ENCODE results near the gene TMEM25. TPM values are rescaled to one million over a fixed set of nuclear protein-coding genes. Genes with fewer than 3 reads are reported as not detected.

TMEM25 gene
- total RNA-seq, 1 experiment from 2014 or later = 12.1 TPM

GRCh38 chr11:118533769-118534729 is 3.1 kb downstream of the TMEM25 start:
- H3K9me3 ChIP-seq (ENCODE audit: low read length) = no peaks in the 10 kb centered on the region
- no peak overlapping the region for H2AFZ ChIP-seq (ENCODE audit: low read length)
- H3K4me1 ChIP-seq (ENCODE audit: low read length) = peaks cover 25% of the 10 kb centered on the region
- no peak for DNase-seq
- H3K79me2 ChIP-seq (ENCODE audit: low read length) = 0 out of 2 replicates have a peak, but pooled peaks cover 2% of the 10 kb centered on the region
- no peak overlapping the region for H3K4me3 ChIP-seq (ENCODE audit: low read length)
- H3K9me2 ChIP-seq (replicated peaks; ENCODE audit: insufficient read depth, low read length) = no peaks in the 10 kb centered on the region
- H3K9ac ChIP-seq (ENCODE audit: low read length) = no peak overlapping the region
- H3K27ac ChIP-seq (ENCODE audit: low read length) = no peak overlapping the region
- H4K20me1 ChIP-seq (ENCODE audit: insufficient read depth, low read depth, low read length) = no peaks in the 10 kb centered on the region
- H3K27me3 ChIP-seq (ENCODE audit: low read length) = no peaks in the 10 kb centered on the region
- no peaks in the 10 kb centered on the region for H3K36me3 ChIP-seq (ENCODE audit: insufficient read depth, low read length)
- H3K4me2 ChIP-seq (ENCODE audit: low read depth, low read length, poor library complexity, severe bottlenecking) = no peak overlapping the region

DNA sequence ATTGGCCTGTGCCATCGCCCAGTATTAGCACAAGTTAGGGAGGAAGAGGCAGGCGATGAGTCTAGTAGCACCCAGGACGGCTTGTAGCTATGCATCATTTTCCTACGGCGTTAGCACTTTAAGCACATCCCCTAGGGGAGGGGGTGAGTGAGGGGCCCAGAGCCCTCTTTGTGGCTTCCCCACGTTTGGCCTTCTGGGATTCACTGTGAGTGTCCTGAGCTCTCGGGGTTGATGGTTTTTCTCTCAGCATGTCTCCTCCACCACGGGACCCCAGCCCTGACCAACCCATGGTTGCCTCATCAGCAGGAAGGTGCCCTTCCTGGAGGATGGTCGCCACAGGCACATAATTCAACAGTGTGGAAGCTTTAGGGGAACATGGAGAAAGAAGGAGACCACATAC is 4.3 kb downstream of the TMEM25 start:
- no peaks in the 10 kb centered on the region for H3K9me3 ChIP-seq (ENCODE audit: low read length)
- no peak overlapping the region for H3K27ac ChIP-seq (ENCODE audit: low read length)
- H3K4me3 ChIP-seq (ENCODE audit: low read length) = no peak overlapping the region
- H3K79me2 ChIP-seq (ENCODE audit: low read length) = 0 out of 2 replicates have a peak, but pooled peaks cover under 1% of the 10 kb centered on the region
- no peaks in the 10 kb centered on the region for H4K20me1 ChIP-seq (ENCODE audit: insufficient read depth, low read depth, low read length)
- H3K9ac ChIP-seq (ENCODE audit: low read length) = no peak overlapping the region
- H2AFZ ChIP-seq (ENCODE audit: low read length) = no peak overlapping the region
- no peaks in the 10 kb centered on the region for H3K9me2 ChIP-seq (replicated peaks; ENCODE audit: insufficient read depth, low read length)
- DNase-seq = no peak
- no peaks in the 10 kb centered on the region for H3K36me3 ChIP-seq (ENCODE audit: insufficient read depth, low read length)
- no peak overlapping the region for H3K4me2 ChIP-seq (ENCODE audit: low read depth, low read length, poor library complexity, severe bottlenecking)
- H3K27me3 ChIP-seq (ENCODE audit: low read length) = no peaks in the 10 kb centered on the region
- H3K4me1 ChIP-seq (ENCODE audit: low read length) = peaks cover 14% of the 10 kb centered on the region

- Histone ChIP-seq H3K9ac (ENCODE audit: low read length) (no peak overlapping the region), H3K4me2 (ENCODE audit: low read depth, low read length, poor library complexity, severe bottlenecking) (no peak overlapping the region), H3K4me3 (ENCODE audit: low read length) (no peak overlapping the region), H3K79me2 (ENCODE audit: low read length) (no peaks in the 10 kb centered on the region), H4K20me1 (ENCODE audit: insufficient read depth, low read depth, low read length) (no peaks in the 10 kb centered on the region), H3K4me1 (ENCODE audit: low read length) (peaks cover 6% of the 10 kb centered on the region), H3K27me3 (ENCODE audit: low read length) (no peaks in the 10 kb centered on the region), H3K9me3 (ENCODE audit: low read length) (no peaks in the 10 kb centered on the region), H3K27ac (ENCODE audit: low read length) (no peak overlapping the region), H3K9me2 (replicated peaks; ENCODE audit: insufficient read depth, low read length) (no peaks in the 10 kb centered on the region), H2AFZ (ENCODE audit: low read length) (no peak overlapping the region), H3K36me3 (ENCODE audit: insufficient read depth, low read length) (no peaks in the 10 kb centered on the region)
- DNase-seq = no peak
Observed at GRCh38 chr11:118536726-118537125, 5.7 kb downstream of the TMEM25 start.

- Histone ChIP-seq H4K20me1 (ENCODE audit: insufficient read depth, low read depth, low read length) (no peaks in the 10 kb centered on the region), H3K79me2 (ENCODE audit: low read length) (no peaks in the 10 kb centered on the region), H3K9ac (ENCODE audit: low read length) (no peak overlapping the region), H3K9me3 (ENCODE audit: low read length) (no peaks in the 10 kb centered on the region), H3K4me2 (ENCODE audit: low read depth, low read length, poor library complexity, severe bottlenecking) (no peak overlapping the region), H2AFZ (ENCODE audit: low read length) (no peak overlapping the region), H3K36me3 (ENCODE audit: insufficient read depth, low read length) (no peaks in the 10 kb centered on the region), H3K27me3 (ENCODE audit: low read length) (no peaks in the 10 kb centered on the region), H3K4me1 (ENCODE audit: low read length) (peaks cover 4% of the 10 kb centered on the region), H3K9me2 (replicated peaks; ENCODE audit: insufficient read depth, low read length) (no peaks in the 10 kb centered on the region), H3K27ac (ENCODE audit: low read length) (no peak overlapping the region), H3K4me3 (ENCODE audit: low read length) (no peak overlapping the region)
- no peak for DNase-seq
Observed at GRCh38 chr11:118537409-118537980, 6.5 kb downstream of the TMEM25 start.

DNA sequence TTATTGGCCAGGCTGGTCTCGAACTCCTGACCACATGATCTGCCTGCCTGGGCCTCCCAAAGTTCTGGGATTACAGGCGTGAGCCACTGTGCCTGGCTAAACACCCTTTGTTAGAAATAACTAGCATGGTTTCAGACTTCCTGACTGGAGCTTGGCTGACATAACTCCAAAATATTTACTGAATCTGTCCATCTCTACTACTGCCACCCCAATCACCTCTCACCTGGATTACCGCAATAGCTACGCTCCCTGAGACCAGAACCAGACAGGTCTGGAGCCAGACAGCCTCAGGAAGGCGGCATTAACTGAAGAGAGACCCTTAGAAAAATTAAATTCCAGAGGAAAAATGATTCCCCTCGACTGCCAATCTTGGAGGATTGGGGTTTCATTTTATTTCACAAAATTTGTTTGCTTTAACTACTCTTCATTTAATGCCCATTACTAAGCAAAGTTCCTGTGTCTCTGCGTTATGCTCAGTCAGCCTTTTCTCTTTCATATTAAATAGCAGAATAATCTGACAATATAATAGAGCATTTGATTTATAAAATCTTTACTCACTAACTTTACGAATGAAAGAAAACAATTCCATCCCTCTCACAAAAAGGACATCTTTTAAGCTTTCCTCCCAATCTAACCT is 13.1 kb downstream of the TMEM25 start:
- no peaks in the 10 kb centered on the region for H3K79me2 ChIP-seq (ENCODE audit: low read length)
- no peak overlapping the region for H3K27ac ChIP-seq (ENCODE audit: low read length)
- DNase-seq = no peak
- H3K4me3 ChIP-seq (ENCODE audit: low read length) = no peak overlapping the region
- H3K36me3 ChIP-seq (ENCODE audit: insufficient read depth, low read length) = no peaks in the 10 kb centered on the region
- no peak overlapping the region for H2AFZ ChIP-seq (ENCODE audit: low read length)
- H3K9ac ChIP-seq (ENCODE audit: low read length) = no peak overlapping the region
- H3K9me2 ChIP-seq (replicated peaks; ENCODE audit: insufficient read depth, low read length) = no peaks in the 10 kb centered on the region
- H3K9me3 ChIP-seq (ENCODE audit: low read length) = no peaks in the 10 kb centered on the region
- H3K27me3 ChIP-seq (ENCODE audit: low read length) = no peaks in the 10 kb centered on the region
- H4K20me1 ChIP-seq (ENCODE audit: insufficient read depth, low read depth, low read length) = no peaks in the 10 kb centered on the region
- H3K4me2 ChIP-seq (ENCODE audit: low read depth, low read length, poor library complexity, severe bottlenecking) = no peak overlapping the region
- H3K4me1 ChIP-seq (ENCODE audit: low read length) = no peaks in the 10 kb centered on the region

- Histone ChIP-seq H3K9me3 (ENCODE audit: low read length) (no peaks in the 10 kb centered on the region), H3K4me1 (ENCODE audit: low read length) (no peaks in the 10 kb centered on the region), H3K9me2 (replicated peaks; ENCODE audit: insufficient read depth, low read length) (no peaks in the 10 kb centered on the region), H2AFZ (ENCODE audit: low read length) (no peak overlapping the region), H3K4me2 (ENCODE audit: low read depth, low read length, poor library complexity, severe bottlenecking) (no peak overlapping the region), H3K9ac (ENCODE audit: low read length) (no peak overlapping the region), H3K27me3 (ENCODE audit: low read length) (no peaks in the 10 kb centered on the region), H3K36me3 (ENCODE audit: insufficient read depth, low read length) (no peaks in the 10 kb centered on the region), H3K79me2 (ENCODE audit: low read length) (no peaks in the 10 kb centered on the region), H4K20me1 (ENCODE audit: insufficient read depth, low read depth, low read length) (no peaks in the 10 kb centered on the region), H3K27ac (ENCODE audit: low read length) (no peak overlapping the region), H3K4me3 (ENCODE audit: low read length) (no peak overlapping the region)
- DNase-seq = no peak
Observed at GRCh38 chr11:118544647-118545010, 13.6 kb downstream of the TMEM25 start.

GRCh38 chr11:118545533-118545932 is 14.5 kb downstream of the TMEM25 start:
- Histone ChIP-seq H3K4me1 (ENCODE audit: low read length) (no peaks in the 10 kb centered on the region), H3K4me2 (ENCODE audit: low read depth, low read length, poor library complexity, severe bottlenecking) (no peak overlapping the region), H3K79me2 (ENCODE audit: low read length) (no peaks in the 10 kb centered on the region), H3K9ac (ENCODE audit: low read length) (no peak overlapping the region), H3K27ac (ENCODE audit: low read length) (no peak overlapping the region), H3K9me3 (ENCODE audit: low read length) (no peaks in the 10 kb centered on the region), H3K4me3 (ENCODE audit: low read length) (no peak overlapping the region), H3K27me3 (ENCODE audit: low read length) (no peaks in the 10 kb centered on the region), H3K36me3 (ENCODE audit: insufficient read depth, low read length) (no peaks in the 10 kb centered on the region), H2AFZ (ENCODE audit: low read length) (no peak overlapping the region), H3K9me2 (replicated peaks; ENCODE audit: insufficient read depth, low read length) (no peaks in the 10 kb centered on the region), H4K20me1 (ENCODE audit: insufficient read depth, low read depth, low read length) (no peaks in the 10 kb centered on the region)
- no peak for DNase-seq

DNA sequence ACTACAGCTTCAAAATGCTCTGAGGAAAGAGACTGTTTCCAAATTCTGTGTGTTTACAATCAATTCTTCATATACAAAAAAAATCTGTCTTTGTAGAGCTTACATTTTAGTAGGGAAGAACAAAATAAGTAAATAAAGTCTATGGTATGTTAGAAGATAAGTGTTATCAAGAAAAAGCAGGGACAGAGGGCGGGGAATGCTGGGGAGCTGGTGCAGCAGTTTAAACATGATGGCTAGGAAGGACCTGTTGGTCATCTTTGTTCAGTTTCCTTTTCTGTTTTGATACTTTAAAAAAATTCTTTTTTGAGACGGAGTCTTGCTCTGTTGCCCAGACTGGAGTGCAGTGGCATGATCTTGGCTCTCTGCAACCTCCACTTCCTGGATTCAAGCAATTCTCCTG is 16.1 kb downstream of the TMEM25 start:
- Histone ChIP-seq H3K27me3 (ENCODE audit: low read length) (no peaks in the 10 kb centered on the region), H3K79me2 (ENCODE audit: low read length) (no peaks in the 10 kb centered on the region), H4K20me1 (ENCODE audit: insufficient read depth, low read depth, low read length) (no peaks in the 10 kb centered on the region), H3K9me2 (replicated peaks; ENCODE audit: insufficient read depth, low read length) (no peaks in the 10 kb centered on the region), H2AFZ (ENCODE audit: low read length) (no peak overlapping the region), H3K9me3 (ENCODE audit: low read length) (no peaks in the 10 kb centered on the region), H3K9ac (ENCODE audit: low read length) (no peak overlapping the region), H3K36me3 (ENCODE audit: insufficient read depth, low read length) (no peaks in the 10 kb centered on the region), H3K4me3 (ENCODE audit: low read length) (no peak overlapping the region), H3K27ac (ENCODE audit: low read length) (no peak overlapping the region), H3K4me1 (ENCODE audit: low read length) (no peaks in the 10 kb centered on the region), H3K4me2 (ENCODE audit: low read depth, low read length, poor library complexity, severe bottlenecking) (no peak overlapping the region)
- DNase-seq = no peak
